GM10266 (cell line): ENCODE data around the gene DYDC2.
"Not testable (repeated sequence)": the region's sequence is repeated elsewhere in the genome, so short reads cannot be mapped to it uniquely, and the experiment has no call there.

Experiments used
- DNase-seq: peaks from one replicate; pipeline ENCODE4 v3.0.0; 2012; ENCODE audit errors: extremely low spot score
- TF ChIP-seq, protein P1 (sequence below): IDR thresholded peaks from 2 replicates; pipeline ENCODE4 v1.5.1; 2012; ENCODE audit warnings: mild to moderate bottlenecking, low read depth; ENCODE audit not compliant: control insufficient read depth, insufficient read depth; ENCODE audit errors: missing control alignments

Gene DYDC2

DNA sequence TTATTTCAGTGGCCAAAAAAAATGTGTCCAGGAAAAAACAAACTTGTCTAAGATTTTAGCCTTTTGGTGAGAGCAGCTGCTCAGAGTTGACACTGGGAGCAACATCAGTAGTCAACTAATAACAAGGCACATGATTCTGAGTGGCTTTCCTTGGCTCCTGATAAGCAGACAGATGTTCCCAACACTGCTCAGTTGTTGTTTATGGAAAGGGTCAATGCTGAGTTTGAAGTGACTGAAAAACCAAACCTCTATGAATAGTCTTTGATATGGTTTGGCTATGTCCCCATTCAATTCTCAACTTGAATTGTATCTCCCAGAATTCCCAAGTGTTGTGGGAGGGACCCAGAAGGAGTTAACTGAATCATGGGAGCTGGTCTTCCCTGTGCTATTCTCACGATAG, 12.3 kb upstream of the DYDC2 start:
- TF ChIP-seq, protein P1, sequence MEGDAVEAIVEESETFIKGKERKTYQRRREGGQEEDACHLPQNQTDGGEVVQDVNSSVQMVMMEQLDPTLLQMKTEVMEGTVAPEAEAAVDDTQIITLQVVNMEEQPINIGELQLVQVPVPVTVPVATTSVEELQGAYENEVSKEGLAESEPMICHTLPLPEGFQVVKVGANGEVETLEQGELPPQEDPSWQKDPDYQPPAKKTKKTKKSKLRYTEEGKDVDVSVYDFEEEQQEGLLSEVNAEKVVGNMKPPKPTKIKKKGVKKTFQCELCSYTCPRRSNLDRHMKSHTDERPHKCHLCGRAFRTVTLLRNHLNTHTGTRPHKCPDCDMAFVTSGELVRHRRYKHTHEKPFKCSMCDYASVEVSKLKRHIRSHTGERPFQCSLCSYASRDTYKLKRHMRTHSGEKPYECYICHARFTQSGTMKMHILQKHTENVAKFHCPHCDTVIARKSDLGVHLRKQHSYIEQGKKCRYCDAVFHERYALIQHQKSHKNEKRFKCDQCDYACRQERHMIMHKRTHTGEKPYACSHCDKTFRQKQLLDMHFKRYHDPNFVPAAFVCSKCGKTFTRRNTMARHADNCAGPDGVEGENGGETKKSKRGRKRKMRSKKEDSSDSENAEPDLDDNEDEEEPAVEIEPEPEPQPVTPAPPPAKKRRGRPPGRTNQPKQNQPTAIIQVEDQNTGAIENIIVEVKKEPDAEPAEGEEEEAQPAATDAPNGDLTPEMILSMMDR = no peak

DNA sequence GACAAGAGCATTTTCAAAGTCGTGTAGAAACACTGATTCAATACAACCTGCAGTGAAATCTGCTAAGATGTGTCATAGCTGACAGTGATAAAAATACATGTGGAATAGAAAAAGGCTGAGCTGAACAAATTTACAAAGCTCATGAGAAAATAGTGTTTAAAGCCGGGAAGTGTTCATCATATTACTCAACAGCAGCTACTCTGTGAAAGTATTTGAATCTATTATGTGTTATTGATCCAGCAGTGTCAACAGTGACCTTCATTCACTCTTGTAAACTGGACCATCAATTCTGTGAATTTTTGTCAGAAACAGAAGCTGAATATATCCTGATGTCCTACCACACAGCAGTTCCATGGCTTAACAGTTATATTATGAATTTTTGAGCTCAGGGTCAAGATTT, 11.7 kb upstream of the DYDC2 start:
- TF ChIP-seq, protein P1 = no peak
- DNase-seq = no peak

More for the DNA sequence above, 12.3 kb upstream of the DYDC2 start:
- DNase-seq = no peak

DNA sequence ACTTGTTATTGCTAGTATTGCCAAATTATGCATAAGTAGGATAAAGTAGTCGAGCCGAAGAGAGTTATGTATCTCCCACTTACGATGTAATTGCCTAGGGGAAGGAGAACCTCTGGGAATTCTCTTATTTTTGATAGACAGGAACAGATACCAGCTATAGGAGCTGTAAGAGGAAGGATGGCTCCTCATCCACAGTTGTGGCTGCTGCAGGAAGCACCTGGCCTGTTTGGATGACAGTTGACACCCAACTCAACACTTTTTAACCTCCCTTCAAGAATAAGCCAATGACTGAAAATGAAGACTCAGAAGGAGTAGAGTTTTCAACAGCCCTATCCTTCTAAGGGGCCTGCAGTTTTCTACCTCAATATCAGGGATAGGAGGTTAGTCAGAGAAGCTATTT, 6.3 kb upstream of the DYDC2 start:
- DNase-seq = no peak
- TF ChIP-seq, protein P1 = no peak

DNA sequence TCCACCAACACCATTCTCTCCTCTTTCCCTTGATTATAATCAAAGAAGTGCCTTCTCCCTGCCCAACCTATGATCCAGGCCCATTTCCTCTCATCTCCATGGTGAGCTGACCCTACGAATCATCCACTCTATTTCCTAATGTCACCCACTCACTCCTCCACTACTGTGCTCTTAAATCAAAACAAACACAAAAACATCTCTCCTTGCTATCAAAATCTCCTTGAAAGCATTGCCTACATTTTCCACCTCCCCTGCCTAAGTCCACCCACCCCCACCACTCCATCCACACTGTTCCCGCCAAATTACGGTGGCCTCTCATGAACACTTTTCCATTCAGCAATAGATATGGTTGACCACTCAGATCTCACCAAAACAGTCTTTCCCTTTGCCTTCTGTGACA, 5.4 kb upstream of the DYDC2 start:
- TF ChIP-seq, protein P1 = no peak
- DNase-seq = no peak

DNA sequence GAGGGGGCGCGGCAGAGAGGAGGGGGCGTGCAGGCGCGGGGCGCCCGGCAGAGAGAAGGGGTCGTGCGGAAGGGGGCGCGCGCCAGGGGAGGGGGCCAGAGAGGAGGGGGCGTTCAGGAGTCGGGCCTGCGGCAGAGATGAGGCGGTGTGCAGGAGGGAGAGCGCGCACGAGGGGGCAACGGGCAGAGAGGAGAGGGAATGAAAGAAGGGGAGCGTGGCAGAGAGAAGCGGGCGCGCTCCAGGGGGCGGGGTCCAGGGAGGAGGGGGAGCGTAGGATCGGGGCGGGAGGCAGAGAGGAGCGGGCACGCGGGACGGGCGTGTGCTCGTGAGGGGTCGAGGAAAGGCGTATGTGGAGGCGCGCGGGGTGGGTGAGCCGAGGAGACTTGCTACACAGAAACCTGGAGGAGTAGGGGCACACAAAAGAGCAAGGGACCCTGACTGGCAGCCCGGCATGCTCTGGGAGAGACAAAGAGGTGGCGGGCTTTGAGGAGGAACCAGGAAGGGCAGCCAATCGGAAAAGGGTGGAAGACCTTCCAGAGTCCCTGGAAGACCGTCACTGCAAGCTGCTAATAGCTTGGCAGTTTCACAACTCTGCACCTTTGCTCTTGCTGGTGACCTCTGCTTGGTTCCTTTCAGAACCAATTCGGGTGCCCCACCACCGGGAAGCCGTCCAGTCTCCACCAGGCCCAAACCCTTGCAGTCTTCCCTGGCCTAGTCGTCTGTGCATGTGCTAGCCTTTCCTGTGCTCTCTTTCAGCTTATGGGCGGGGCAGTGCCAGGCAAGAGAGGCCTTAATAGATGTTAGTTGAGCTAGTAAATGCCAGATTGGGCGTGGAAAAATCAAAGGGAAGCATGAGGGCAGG, 639 bp downstream of the DYDC2 start:
- DNase-seq = no peak
- TF ChIP-seq, protein P1 = no peak

DNA sequence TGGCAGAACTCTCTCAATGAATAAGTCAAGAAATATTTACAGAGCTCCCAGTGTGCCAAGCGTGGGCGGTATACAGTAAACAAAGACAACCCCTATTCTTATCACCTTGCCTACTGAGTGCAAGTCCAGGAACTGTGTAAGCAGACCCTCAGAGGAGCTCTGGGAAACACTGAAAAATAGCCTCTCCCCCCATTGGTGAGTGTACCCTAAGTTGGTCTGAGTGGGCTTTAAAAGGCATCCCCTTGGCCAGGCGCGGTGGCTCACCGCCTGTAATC, 1.2 kb downstream of the DYDC2 start:
- DNase-seq = no peak
- TF ChIP-seq, protein P1 = no peak

DNA sequence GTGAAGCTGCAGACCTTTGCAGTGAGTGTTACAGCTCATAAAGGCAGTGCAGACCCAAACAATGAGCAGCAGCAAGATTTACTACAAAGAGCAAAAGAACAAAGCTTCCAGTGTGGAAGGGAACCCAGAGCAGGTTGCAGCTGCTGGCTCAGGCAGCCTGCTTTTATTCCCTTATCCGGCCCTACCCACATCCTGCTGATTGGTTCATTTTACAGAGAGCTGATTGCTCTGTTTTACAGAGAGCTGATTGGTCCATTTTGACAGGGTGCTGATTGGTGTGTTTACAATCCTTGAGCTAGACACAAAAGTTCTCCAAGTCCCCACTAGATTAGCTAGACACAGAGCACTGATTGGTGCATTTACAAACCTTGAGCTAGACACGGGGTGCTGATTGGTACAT, 2.3 kb downstream of the DYDC2 start:
- not testable (repeated sequence) for DNase-seq

DNA sequence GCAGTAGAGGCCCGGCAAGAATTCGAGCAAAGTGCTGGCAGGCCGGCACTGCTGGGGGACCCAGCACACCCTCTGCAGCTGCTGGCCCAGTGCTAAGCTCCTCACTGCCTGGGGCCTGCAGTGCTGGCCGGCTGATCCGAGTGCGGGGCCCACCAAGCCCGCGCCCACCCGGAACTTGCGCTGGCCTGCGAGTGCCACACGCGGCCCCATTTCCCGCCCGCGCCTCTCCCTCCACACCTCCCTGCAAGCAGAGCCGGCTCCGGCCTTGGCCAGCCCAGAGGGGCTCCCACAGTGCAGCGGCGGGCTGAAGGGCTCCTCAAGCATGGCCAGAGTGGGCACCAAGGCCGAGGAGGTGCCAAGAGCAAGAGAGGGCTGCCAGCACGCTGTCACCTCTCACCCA, 3.1 kb downstream of the DYDC2 start:
- TF ChIP-seq, protein P1 = no peak
- no peak for DNase-seq
